Measurements from ENCODE around the gene LMNTD1. TPM values are rescaled to one million over a fixed set of nuclear protein-coding genes. Genes with fewer than 3 reads are reported as not detected.

The LMNTD1 gene
- total and polyA plus RNA-seq, 4 donors, result not detected

DNA sequence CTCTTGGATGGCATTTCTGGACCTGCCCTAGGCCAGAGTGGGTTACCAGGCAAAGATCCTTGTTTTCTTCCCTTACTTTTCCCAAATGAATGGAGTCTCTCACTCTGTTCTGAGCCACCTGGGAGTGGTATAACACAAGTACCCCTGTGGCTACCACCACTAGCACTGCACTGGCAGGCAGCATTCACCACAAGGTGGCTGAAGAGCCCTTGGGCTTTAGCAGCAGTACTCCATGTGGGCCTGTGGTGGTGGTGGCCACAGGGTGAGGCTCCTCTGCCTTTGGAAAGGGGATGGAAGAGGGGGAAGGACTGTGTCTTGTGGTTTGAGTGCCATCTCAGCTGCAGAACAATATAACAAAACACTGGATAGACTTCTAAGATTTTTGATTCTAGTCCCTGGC, 38.1 kb upstream of the LMNTD1 start:
- no peak overlapping the region for H3K9ac ChIP-seq (ENCODE audit: low read depth in 1 of 2, low read length in 2 of 2)
- H3K4me3 ChIP-seq (ENCODE audit: low read depth in 1 of 3, low read length in 3 of 3), result no peak overlapping the region
- H3K27ac ChIP-seq (ENCODE audit: low read depth in 1 of 2, low read length in 2 of 2), result no peak overlapping the region
- H3K9me3 ChIP-seq (ENCODE audit: control insufficient read depth in 4 of 4, low read length in 3 of 4), result peaks cover 2 to 8% (median 5%) of the 10 kb centered on the region in 4 donors
- H3K27me3 ChIP-seq (ENCODE audit: control insufficient read depth in 4 of 4, insufficient read depth in 4 of 4, low read length in 3 of 4), result no peaks in the 10 kb centered on the region
- H3K36me3 ChIP-seq (ENCODE audit: control insufficient read depth in 4 of 4, insufficient read depth in 3 of 4, low read depth in 1 of 4, low read length in 3 of 4), result no peaks in the 10 kb centered on the region
- no peak for DNase-seq (ENCODE audit: low spot score)
- TF ChIP-seq SP1 (IDR thresholded peaks at IDR 0.05) (no peak), YY1 (IDR thresholded peaks at IDR 0.05) (no peak), RXRA (IDR thresholded peaks at IDR 0.05) (no peak)
- TF ChIP-seq, protein P1, sequence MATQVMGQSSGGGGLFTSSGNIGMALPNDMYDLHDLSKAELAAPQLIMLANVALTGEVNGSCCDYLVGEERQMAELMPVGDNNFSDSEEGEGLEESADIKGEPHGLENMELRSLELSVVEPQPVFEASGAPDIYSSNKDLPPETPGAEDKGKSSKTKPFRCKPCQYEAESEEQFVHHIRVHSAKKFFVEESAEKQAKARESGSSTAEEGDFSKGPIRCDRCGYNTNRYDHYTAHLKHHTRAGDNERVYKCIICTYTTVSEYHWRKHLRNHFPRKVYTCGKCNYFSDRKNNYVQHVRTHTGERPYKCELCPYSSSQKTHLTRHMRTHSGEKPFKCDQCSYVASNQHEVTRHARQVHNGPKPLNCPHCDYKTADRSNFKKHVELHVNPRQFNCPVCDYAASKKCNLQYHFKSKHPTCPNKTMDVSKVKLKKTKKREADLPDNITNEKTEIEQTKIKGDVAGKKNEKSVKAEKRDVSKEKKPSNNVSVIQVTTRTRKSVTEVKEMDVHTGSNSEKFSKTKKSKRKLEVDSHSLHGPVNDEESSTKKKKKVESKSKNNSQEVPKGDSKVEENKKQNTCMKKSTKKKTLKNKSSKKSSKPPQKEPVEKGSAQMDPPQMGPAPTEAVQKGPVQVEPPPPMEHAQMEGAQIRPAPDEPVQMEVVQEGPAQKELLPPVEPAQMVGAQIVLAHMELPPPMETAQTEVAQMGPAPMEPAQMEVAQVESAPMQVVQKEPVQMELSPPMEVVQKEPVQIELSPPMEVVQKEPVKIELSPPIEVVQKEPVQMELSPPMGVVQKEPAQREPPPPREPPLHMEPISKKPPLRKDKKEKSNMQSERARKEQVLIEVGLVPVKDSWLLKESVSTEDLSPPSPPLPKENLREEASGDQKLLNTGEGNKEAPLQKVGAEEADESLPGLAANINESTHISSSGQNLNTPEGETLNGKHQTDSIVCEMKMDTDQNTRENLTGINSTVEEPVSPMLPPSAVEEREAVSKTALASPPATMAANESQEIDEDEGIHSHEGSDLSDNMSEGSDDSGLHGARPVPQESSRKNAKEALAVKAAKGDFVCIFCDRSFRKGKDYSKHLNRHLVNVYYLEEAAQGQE (IDR thresholded peaks at IDR 0.05), result no peak
- no peaks in the 10 kb centered on the region for H3K4me1 ChIP-seq (ENCODE audit: control insufficient read depth in 4 of 4, insufficient read depth in 4 of 4, low read length in 3 of 4)

- DNase-seq (ENCODE audit: low spot score), result no peak
- H3K9ac ChIP-seq (ENCODE audit: low read depth in 1 of 2, low read length in 2 of 2), result no peak overlapping the region
- H3K27me3 ChIP-seq (ENCODE audit: control insufficient read depth in 4 of 4, insufficient read depth in 4 of 4, low read length in 3 of 4), result no peaks in the 10 kb centered on the region
- TF ChIP-seq GABPA (IDR thresholded peaks at IDR 0.05 in 1 of 2, conservative IDR thresholded peaks at IDR 0.05 in 1 of 2), result no peak
- TF ChIP-seq, protein P1 (IDR thresholded peaks at IDR 0.05), result no peak
- TF ChIP-seq YY1 (IDR thresholded peaks at IDR 0.05), result no peak
- no peak for TF ChIP-seq ATF3 (IDR thresholded peaks at IDR 0.05)
- TF ChIP-seq ZBTB33 (IDR thresholded peaks at IDR 0.05), result no peak
- TF ChIP-seq EGR1 (IDR thresholded peaks at IDR 0.05; ENCODE audit: low read depth in 2 of 2), result no peak
- no peak for TF ChIP-seq TAF1 (conservative IDR thresholded peaks at IDR 0.05)
- TF ChIP-seq JUND (IDR thresholded peaks at IDR 0.05), result no peak
- TF ChIP-seq FOXA1 (IDR thresholded peaks at IDR 0.05), result no peak
- no peak for TF ChIP-seq HNF4G (IDR thresholded peaks at IDR 0.05)
- TF ChIP-seq FOXA2 (IDR thresholded peaks at IDR 0.05), result no peak
- no peak for TF ChIP-seq SP1 (IDR thresholded peaks at IDR 0.05)
- TF ChIP-seq, protein P2, sequence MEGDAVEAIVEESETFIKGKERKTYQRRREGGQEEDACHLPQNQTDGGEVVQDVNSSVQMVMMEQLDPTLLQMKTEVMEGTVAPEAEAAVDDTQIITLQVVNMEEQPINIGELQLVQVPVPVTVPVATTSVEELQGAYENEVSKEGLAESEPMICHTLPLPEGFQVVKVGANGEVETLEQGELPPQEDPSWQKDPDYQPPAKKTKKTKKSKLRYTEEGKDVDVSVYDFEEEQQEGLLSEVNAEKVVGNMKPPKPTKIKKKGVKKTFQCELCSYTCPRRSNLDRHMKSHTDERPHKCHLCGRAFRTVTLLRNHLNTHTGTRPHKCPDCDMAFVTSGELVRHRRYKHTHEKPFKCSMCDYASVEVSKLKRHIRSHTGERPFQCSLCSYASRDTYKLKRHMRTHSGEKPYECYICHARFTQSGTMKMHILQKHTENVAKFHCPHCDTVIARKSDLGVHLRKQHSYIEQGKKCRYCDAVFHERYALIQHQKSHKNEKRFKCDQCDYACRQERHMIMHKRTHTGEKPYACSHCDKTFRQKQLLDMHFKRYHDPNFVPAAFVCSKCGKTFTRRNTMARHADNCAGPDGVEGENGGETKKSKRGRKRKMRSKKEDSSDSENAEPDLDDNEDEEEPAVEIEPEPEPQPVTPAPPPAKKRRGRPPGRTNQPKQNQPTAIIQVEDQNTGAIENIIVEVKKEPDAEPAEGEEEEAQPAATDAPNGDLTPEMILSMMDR (IDR thresholded peaks at IDR 0.05; ENCODE audit: low read depth, low read length, missing input control), result no peak
- no peak for TF ChIP-seq RXRA (IDR thresholded peaks at IDR 0.05)
- TF ChIP-seq, protein P3, sequence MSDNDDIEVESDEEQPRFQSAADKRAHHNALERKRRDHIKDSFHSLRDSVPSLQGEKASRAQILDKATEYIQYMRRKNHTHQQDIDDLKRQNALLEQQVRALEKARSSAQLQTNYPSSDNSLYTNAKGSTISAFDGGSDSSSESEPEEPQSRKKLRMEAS (IDR thresholded peaks at IDR 0.05), result no peak
- no peak for TF ChIP-seq RAD21 (IDR thresholded peaks at IDR 0.05)
- TF ChIP-seq NR2F2 (IDR thresholded peaks at IDR 0.05), result no peak
- TF ChIP-seq HNF4A (conservative IDR thresholded peaks at IDR 0.05), result no peak
- no peak overlapping the region for H3K27ac ChIP-seq (ENCODE audit: low read depth in 1 of 2, low read length in 2 of 2)
- peaks cover 2 to 7% (median 5%) of the 10 kb centered on the region in 4 donors for H3K4me1 ChIP-seq (ENCODE audit: control insufficient read depth in 4 of 4, insufficient read depth in 4 of 4, low read length in 3 of 4)
- H3K36me3 ChIP-seq (ENCODE audit: control insufficient read depth in 4 of 4, insufficient read depth in 3 of 4, low read depth in 1 of 4, low read length in 3 of 4), result no peaks in the 10 kb centered on the region
- WGBS, result 80% methylated on average over 5 of the region's 5 CpGs
- H3K9me3 ChIP-seq (ENCODE audit: control insufficient read depth in 4 of 4, low read length in 3 of 4), result peaks cover 2 to 8% (median 5%) of the 10 kb centered on the region in 4 donors
- H3K4me3 ChIP-seq (ENCODE audit: low read depth in 1 of 3, low read length in 3 of 3), result no peak overlapping the region
These were observed 37.1 kb upstream of the LMNTD1 start for GRCh38 chr12:25590011-25590721.

Measured in liver (tissue), 9 donors.